G401 (cell line): Measurements from ENCODE around the gene MGMT. TPM values are rescaled to one million over a fixed set of nuclear protein-coding genes. Genes with fewer than 3 reads are reported as not detected.

Experiments
- DNase-seq: peaks from one replicate; pipeline ENCODE4 v3.0.0-alpha.2; 2015; ENCODE audit warnings: low spot score
- in situ Hi-C: cut with HindIII; loops from 2 replicates; pipeline ENCODE4 v1.10.0; 2016; ENCODE audit warnings: low sequenced_read_pairs, mixed read lengths
- total RNA-seq: library from RNA; depleted of rRNA; stranded (reverse); fragments of >200 nt; shearing (Covaris generic); gene quantifications from 2 replicates; pipeline ENCODE4 v1.2.3, GENCODE V29; 2014

The MGMT gene
- total RNA-seq, 1 experiment from 2014 or later, result 60.3 TPM

- no peak for DNase-seq
- in situ Hi-C loops, result no loop called here
These were observed 223.4 kb downstream of the MGMT start for GRCh38 chr10:129690248-129691070.

GRCh38 chr10:129692695-129693094 lies 225.7 kb downstream of the MGMT start:
- DNase-seq, result no peak
- in situ Hi-C loops, result no loop called here

- in situ Hi-C loops, result no loop called here
- DNase-seq, result no peak
These were observed 226.3 kb downstream of the MGMT start for GRCh38 chr10:129693382-129693781.

GRCh38 chr10:129694184-129694583 lies 227.1 kb downstream of the MGMT start:
- in situ Hi-C loops, result no loop called here
- DNase-seq, result no peak

- in situ Hi-C loops, result no loop called here
These were observed 227.7 kb downstream of the MGMT start for GRCh38 chr10:129694691-129695243.

GRCh38 chr10:129695671-129696070 lies 228.6 kb downstream of the MGMT start:
- DNase-seq, result no peak
- in situ Hi-C loops, result no loop called here

More at GRCh38 chr10:129694691-129695243, 227.7 kb downstream of the MGMT start:
- DNase-seq, result peak; percentile 2

GRCh38 chr10:129696636-129697035 lies 229.6 kb downstream of the MGMT start:
- in situ Hi-C loops, result no loop called here

GRCh38 chr10:129697463-129698247 lies 230.6 kb downstream of the MGMT start:
- no peak for DNase-seq
- in situ Hi-C loops, result no loop called here

More at GRCh38 chr10:129696636-129697035, 229.6 kb downstream of the MGMT start:
- DNase-seq, result no peak

- no peak for DNase-seq
- in situ Hi-C loops, result no loop called here
These were observed 232.8 kb downstream of the MGMT start for GRCh38 chr10:129699722-129700340.

GRCh38 chr10:129702605-129703004 lies 235.6 kb downstream of the MGMT start:
- in situ Hi-C loops, result no loop called here
- DNase-seq, result no peak

- in situ Hi-C loops, result no loop called here
- DNase-seq, result no peak
These were observed 236.5 kb downstream of the MGMT start for GRCh38 chr10:129703287-129704137.

GRCh38 chr10:129704225-129704624 lies 237.2 kb downstream of the MGMT start:
- in situ Hi-C loops, result no loop called here
- no peak for DNase-seq

- DNase-seq, result no peak
- in situ Hi-C loops, result no loop called here
These were observed 237.9 kb downstream of the MGMT start for GRCh38 chr10:129704786-129705525.

GRCh38 chr10:129705676-129706075 lies 238.6 kb downstream of the MGMT start:
- in situ Hi-C loops, result no loop called here
- no peak for DNase-seq

- no peak for DNase-seq
- in situ Hi-C loops, result no loop called here
These were observed 239.0 kb downstream of the MGMT start for GRCh38 chr10:129706081-129706480.

- in situ Hi-C loops, result no loop called here
- no peak for DNase-seq
These were observed 239.5 kb downstream of the MGMT start for GRCh38 chr10:129706523-129706922.

- DNase-seq, result peak; percentile 21
- in situ Hi-C loops, result no loop called here
These were observed 240.7 kb downstream of the MGMT start for GRCh38 chr10:129707406-129708388.
